HG02970 (cell line): ENCODE results near the gene JUND.
"Not testable (repeated sequence)": the region's sequence is repeated elsewhere in the genome, so short reads cannot be mapped to it uniquely, and the experiment has no call there.

Source experiments
- ATAC-seq: cut with Tn5 transposase; IDR thresholded peaks from one replicate; pipeline ENCODE4 v1.9.1; 2021; ENCODE audit warnings: mild to moderate bottlenecking, moderate library complexity, moderate number of reproducible peaks; ENCODE audit not compliant: unreplicated experiment, low FRiP score

Gene JUND

GRCh38 chr19:18281082-18282020 is at the start of gene JUND:
TSS of gene JUND (minus strand) at chr19:18281622. CDS start at chr19:18281484, 138 bp downstream.
- ATAC-seq: peak; percentile 55

- no peak for ATAC-seq
Measured at GRCh38 chr19:18330868-18331267, 49.4 kb upstream of the JUND start.

- no peak for ATAC-seq
Measured at GRCh38 chr19:18329035-18329376, 47.6 kb upstream of the JUND start.

GRCh38 chr19:18328340-18329034 is 47.1 kb upstream of the JUND start:
- no peak for ATAC-seq

GRCh38 chr19:18326772-18327171 is 45.4 kb upstream of the JUND start:
- ATAC-seq: no peak

- ATAC-seq: not testable (repeated sequence)
Measured at GRCh38 chr19:18324373-18324731, 42.9 kb upstream of the JUND start.

- ATAC-seq: peak; percentile 95
Measured at GRCh38 chr19:18322759-18323460, 41.5 kb upstream of the JUND start, which contains the start of gene LSM4. TSS of gene LSM4 (minus strand) at chr19:18323076. CDS start at chr19:18323020, 56 bp downstream.

GRCh38 chr19:18322318-18322758 is 40.9 kb upstream of the JUND start:
- no peak for ATAC-seq

- no peak for ATAC-seq
Measured at GRCh38 chr19:18321734-18322102, 40.3 kb upstream of the JUND start.

- ATAC-seq: no peak
Measured at GRCh38 chr19:18320865-18321733, 39.7 kb upstream of the JUND start.

- no peak for ATAC-seq
Measured at GRCh38 chr19:18319591-18320135, 38.2 kb upstream of the JUND start.

- ATAC-seq: no peak
Measured at GRCh38 chr19:18317961-18318800, 36.8 kb upstream of the JUND start.

- ATAC-seq: no peak
Measured at GRCh38 chr19:18313398-18313797, 32.0 kb upstream of the JUND start.

GRCh38 chr19:18312092-18312534 is 30.7 kb upstream of the JUND start:
- no peak for ATAC-seq

- ATAC-seq: no peak
Measured at GRCh38 chr19:18311502-18312091, 30.2 kb upstream of the JUND start.

GRCh38 chr19:18310966-18311365 is 29.5 kb upstream of the JUND start:
- no peak for ATAC-seq

- no peak for ATAC-seq
Measured at GRCh38 chr19:18310118-18310909, 28.9 kb upstream of the JUND start.
